GM19372 (cell line): ENCODE results near the gene WRAP73.
"Not testable (repeated sequence)": the region's sequence is repeated elsewhere in the genome, so short reads cannot be mapped to it uniquely, and the experiment has no call there.

Source experiments
- ATAC-seq: cut with Tn5 transposase; IDR thresholded peaks from one replicate; pipeline ENCODE4 v1.9.1; 2021; ENCODE audit warnings: mild to moderate bottlenecking, low read depth, moderate library complexity; ENCODE audit not compliant: unreplicated experiment

Gene WRAP73

GRCh38 chr1:3632716-3633343 is 17.1 kb downstream of the WRAP73 start:
- no peak for ATAC-seq

GRCh38 chr1:3632298-3632697 is 17.6 kb downstream of the WRAP73 start:
- no peak for ATAC-seq

GRCh38 chr1:3631320-3632260 is 18.3 kb downstream of the WRAP73 start:
- no peak for ATAC-seq

GRCh38 chr1:3630914-3631313 is 19.0 kb downstream of the WRAP73 start:
- ATAC-seq = no peak

- no peak for ATAC-seq
Observed at GRCh38 chr1:3630161-3630611, 19.7 kb downstream of the WRAP73 start.

- ATAC-seq = no peak
Observed at GRCh38 chr1:3629561-3630160, 20.2 kb downstream of the WRAP73 start.

GRCh38 chr1:3628445-3628844 is 21.5 kb downstream of the WRAP73 start:
- no peak for ATAC-seq

- no peak for ATAC-seq
Observed at GRCh38 chr1:3627515-3628253, 22.2 kb downstream of the WRAP73 start.

GRCh38 chr1:3626025-3626424 is 23.9 kb downstream of the WRAP73 start:
- ATAC-seq = no peak

GRCh38 chr1:3625151-3625907 is 24.6 kb downstream of the WRAP73 start:
- ATAC-seq = peak; percentile 9

- peak; percentile 94 for ATAC-seq
Observed at GRCh38 chr1:3624200-3625136, 25.4 kb downstream of the WRAP73 start, which contains the start of gene TPRG1L. Gene TPRG1L (plus strand): TSS chr1:3625015. CDS start chr1:3625073, 58 bp downstream.

GRCh38 chr1:3623441-3624199 is 26.3 kb downstream of the WRAP73 start:
- ATAC-seq = no peak

- not testable (repeated sequence) for ATAC-seq
Observed at GRCh38 chr1:3622102-3622501, 27.8 kb downstream of the WRAP73 start.

- not testable (repeated sequence) for ATAC-seq
Observed at GRCh38 chr1:3621151-3621671, 28.7 kb downstream of the WRAP73 start.

- ATAC-seq = no peak
Observed at GRCh38 chr1:3620708-3621107, 29.2 kb downstream of the WRAP73 start.

GRCh38 chr1:3618881-3619671 is 30.8 kb downstream of the WRAP73 start:
- ATAC-seq = peak; percentile 54

- ATAC-seq = no peak
Observed at GRCh38 chr1:3618531-3618880, 31.4 kb downstream of the WRAP73 start.
